Measurements from ENCODE around the gene PILRA.
"Not testable (repeated sequence)": the region's sequence is repeated elsewhere in the genome, so short reads cannot be mapped to it uniquely, and the experiment has no call there.

DNA sequence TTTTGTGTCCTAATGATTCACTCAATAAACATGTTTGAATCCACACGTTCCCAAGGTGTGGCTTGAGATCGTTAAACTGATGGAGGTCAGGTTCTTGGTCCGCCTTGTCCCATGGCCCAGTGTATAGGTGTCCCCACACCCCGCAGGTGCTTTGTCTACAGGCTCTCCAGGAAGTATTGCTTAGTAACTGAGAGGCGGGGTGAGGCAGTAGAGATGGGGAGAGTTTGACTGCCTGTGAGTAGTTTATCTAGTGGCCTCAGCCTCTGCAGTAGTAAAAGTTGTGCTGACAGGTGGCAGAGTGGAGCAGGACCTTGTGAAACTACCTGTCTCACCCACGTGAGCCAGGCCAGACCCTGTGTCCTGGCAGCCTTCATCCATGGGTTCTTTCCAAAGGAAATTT, 32.0 kb upstream of the PILRA start:
- TF ChIP-seq, protein P1, sequence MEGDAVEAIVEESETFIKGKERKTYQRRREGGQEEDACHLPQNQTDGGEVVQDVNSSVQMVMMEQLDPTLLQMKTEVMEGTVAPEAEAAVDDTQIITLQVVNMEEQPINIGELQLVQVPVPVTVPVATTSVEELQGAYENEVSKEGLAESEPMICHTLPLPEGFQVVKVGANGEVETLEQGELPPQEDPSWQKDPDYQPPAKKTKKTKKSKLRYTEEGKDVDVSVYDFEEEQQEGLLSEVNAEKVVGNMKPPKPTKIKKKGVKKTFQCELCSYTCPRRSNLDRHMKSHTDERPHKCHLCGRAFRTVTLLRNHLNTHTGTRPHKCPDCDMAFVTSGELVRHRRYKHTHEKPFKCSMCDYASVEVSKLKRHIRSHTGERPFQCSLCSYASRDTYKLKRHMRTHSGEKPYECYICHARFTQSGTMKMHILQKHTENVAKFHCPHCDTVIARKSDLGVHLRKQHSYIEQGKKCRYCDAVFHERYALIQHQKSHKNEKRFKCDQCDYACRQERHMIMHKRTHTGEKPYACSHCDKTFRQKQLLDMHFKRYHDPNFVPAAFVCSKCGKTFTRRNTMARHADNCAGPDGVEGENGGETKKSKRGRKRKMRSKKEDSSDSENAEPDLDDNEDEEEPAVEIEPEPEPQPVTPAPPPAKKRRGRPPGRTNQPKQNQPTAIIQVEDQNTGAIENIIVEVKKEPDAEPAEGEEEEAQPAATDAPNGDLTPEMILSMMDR (IDR thresholded peaks at IDR 0.05): not testable (repeated sequence)
- not testable (repeated sequence) for TF ChIP-seq POLR2A (IDR thresholded peaks at IDR 0.05)

All from uterus (tissue), 2 donors.